8988T (cell line): ENCODE results near the gene PRXL2C.

Source experiments
- DNase-seq: peaks from one replicate; pipeline ENCODE4 v3.0.0; 2011

PRXL2C gene

DNA sequence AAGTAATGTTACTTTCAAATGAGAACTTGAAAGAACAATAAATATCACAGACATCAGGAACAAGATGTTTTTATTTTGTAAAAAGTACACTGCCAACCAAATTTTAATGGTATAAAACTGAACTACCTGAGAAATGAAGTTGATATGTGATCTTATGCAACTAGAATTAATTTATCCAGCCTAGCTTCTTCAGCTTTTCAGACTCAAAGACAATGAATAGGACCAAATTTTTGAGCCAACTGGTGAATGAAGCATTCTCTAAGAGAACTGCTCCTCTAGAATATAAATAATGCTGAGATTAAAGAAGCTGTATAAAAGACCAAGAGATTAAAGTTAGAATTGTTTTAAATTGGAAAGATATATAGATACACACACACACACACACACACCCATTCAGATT is 45.4 kb downstream of the PRXL2C start:
- no peak for DNase-seq

DNA sequence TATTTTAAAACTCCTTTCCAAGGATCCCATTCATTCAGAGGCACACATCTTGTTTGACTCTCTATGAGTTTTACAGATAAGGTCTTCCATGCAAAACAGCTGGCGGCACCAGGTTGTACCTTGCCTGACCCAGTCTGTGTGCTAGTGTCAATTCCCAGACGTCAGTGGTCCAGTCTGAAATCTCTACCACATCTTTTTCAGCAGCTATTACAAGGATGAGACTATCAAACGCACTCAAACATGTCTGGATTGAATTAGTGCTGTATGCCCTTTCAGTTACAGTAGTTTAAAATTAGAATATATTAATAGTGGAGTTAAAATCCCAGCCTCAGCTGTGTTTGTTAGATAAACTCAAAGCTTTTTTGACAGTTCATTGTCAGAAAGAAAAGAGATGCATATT is 47.1 kb downstream of the PRXL2C start:
- DNase-seq: no peak

- DNase-seq: no peak
These were observed 49.8 kb downstream of the PRXL2C start for GRCh38 chr9:96605328-96605727.

DNA sequence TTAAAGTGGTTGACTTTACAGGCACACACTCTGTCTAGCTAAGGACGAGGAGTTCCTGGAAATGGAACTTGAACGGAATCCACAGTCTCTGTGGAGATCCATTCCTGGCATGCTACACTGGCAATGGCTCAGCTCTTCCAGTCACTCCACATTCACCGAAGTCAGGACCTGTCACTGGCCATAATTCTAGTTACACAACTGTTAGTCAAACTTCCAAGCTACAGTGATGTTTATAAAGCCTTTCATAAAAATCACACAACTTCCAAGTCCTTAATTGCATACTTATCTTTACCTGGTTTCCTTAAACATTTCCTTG is 51.2 kb downstream of the PRXL2C start:
- no peak for DNase-seq

- DNase-seq: no peak
These were observed 51.7 kb downstream of the PRXL2C start for GRCh38 chr9:96603305-96604003.

DNA sequence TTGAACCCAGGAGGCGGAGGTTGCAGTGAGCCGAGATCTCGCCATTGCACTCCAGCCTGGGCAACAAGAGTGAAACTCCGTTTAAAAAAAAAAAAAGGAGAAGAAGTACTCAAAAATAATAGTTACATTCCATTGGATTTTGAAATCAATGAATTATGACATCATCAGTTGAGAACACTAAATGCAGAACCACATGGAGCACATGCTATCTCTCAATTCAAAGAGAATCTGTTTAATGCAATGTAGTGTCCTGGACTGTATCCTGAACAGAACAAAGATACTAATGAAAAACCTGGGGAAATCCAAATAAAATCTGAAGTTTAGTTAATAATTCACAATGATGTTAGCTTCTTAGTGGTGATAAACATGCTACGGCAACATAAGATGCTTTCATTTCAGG is 55.8 kb downstream of the PRXL2C start:
- DNase-seq: no peak

DNA sequence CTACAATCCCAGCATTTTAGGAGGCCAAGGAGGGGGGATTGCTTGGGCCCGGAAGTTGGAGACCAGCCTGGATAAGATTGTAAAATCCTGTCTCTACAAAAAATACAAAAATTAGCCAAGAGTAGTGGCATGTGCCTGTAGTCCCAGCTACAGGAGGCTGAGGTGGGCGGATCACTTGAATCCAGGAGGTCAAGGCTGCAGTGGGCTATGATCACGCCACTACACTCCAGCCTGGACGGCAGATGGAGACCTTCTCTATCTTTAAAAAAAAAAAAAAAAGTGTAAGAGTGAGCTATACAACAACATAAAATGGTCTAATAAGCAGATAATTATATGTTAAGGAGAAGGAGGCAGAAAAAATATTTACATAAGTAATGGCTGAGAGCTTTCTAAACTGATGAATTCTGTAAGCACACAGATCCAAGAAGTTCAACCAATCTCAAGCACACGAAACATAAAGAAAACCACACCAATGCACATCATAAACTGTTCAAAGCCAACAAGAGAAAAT is 58.5 kb downstream of the PRXL2C start:
- DNase-seq: no peak
